Measurements from ENCODE around the gene SLC25A40.
"Not testable (repeated sequence)": the region's sequence is repeated elsewhere in the genome, so short reads cannot be mapped to it uniquely, and the experiment has no call there.

Gene SLC25A40

GRCh38 chr7:87833130-87833529 lies 43.0 kb downstream of the SLC25A40 start:
- Mint-ChIP-seq H3K4me1 (ENCODE audit: low read depth) (no peaks in the 10 kb centered on the region), H3K4me3 (no peak overlapping the region), H3K36me3 (ENCODE audit: low read depth) (peaks cover 37% of the 10 kb centered on the region), H3K27ac (no peak overlapping the region), H3K27me3 (no peaks in the 10 kb centered on the region), H3K9me3 (peaks cover 9% of the 10 kb centered on the region)
- DNase-seq: no peak

GRCh38 chr7:87831097-87831496 lies 45.1 kb downstream of the SLC25A40 start:
- Mint-ChIP-seq H3K4me3 (no peak overlapping the region), H3K9me3 (peaks cover 17% of the 10 kb centered on the region), H3K27me3 (no peaks in the 10 kb centered on the region), H3K36me3 (ENCODE audit: low read depth) (peaks cover 33% of the 10 kb centered on the region), H3K27ac (no peak overlapping the region), H3K4me1 (ENCODE audit: low read depth) (no peaks in the 10 kb centered on the region)
- no peak for DNase-seq

GRCh38 chr7:87828383-87828782 lies 47.8 kb downstream of the SLC25A40 start:
- H3K36me3 Mint-ChIP-seq (ENCODE audit: low read depth): peaks cover 23% of the 10 kb centered on the region
- H3K4me1 Mint-ChIP-seq (ENCODE audit: low read depth); H3K27me3 Mint-ChIP-seq; DNase-seq; H3K4me3 Mint-ChIP-seq; H3K27ac Mint-ChIP-seq: not testable (repeated sequence)
- H3K9me3 Mint-ChIP-seq: peaks cover 39% of the 10 kb centered on the region

GRCh38 chr7:87825369-87825768 lies 50.8 kb downstream of the SLC25A40 start:
- H3K9me3 Mint-ChIP-seq: peaks cover 39% of the 10 kb centered on the region
- not testable (repeated sequence) for DNase-seq

GRCh38 chr7:87822056-87822455 lies 54.1 kb downstream of the SLC25A40 start:
- not testable (repeated sequence) for DNase-seq, H3K27me3 Mint-ChIP-seq, H3K27ac Mint-ChIP-seq

More at GRCh38 chr7:87825369-87825768, 50.8 kb downstream of the SLC25A40 start:
- not testable (repeated sequence) for H3K4me1 Mint-ChIP-seq (ENCODE audit: low read depth); H3K4me3 Mint-ChIP-seq; H3K27me3 Mint-ChIP-seq; H3K36me3 Mint-ChIP-seq (ENCODE audit: low read depth); H3K27ac Mint-ChIP-seq

GRCh38 chr7:87818336-87818735 lies 57.8 kb downstream of the SLC25A40 start:
- no peak overlapping the region for H3K27ac Mint-ChIP-seq
- H3K9me3 Mint-ChIP-seq: no peaks in the 10 kb centered on the region
- DNase-seq: no peak
- H3K36me3 Mint-ChIP-seq (ENCODE audit: low read depth): no peaks in the 10 kb centered on the region
- peaks cover 2% of the 10 kb centered on the region for H3K4me1 Mint-ChIP-seq (ENCODE audit: low read depth)
- H3K4me3 Mint-ChIP-seq: no peak overlapping the region
- H3K27me3 Mint-ChIP-seq: peaks cover 10% of the 10 kb centered on the region

More at GRCh38 chr7:87822056-87822455, 54.1 kb downstream of the SLC25A40 start:
- peaks cover 30% of the 10 kb centered on the region for H3K9me3 Mint-ChIP-seq
- H3K36me3 Mint-ChIP-seq (ENCODE audit: low read depth); H3K4me3 Mint-ChIP-seq; H3K4me1 Mint-ChIP-seq (ENCODE audit: low read depth): not testable (repeated sequence)

GRCh38 chr7:87816389-87816788 lies 59.8 kb downstream of the SLC25A40 start:
- Mint-ChIP-seq H3K36me3 (ENCODE audit: low read depth) (no peaks in the 10 kb centered on the region), H3K9me3 (no peaks in the 10 kb centered on the region), H3K27ac (no peak overlapping the region), H3K4me3 (no peak overlapping the region), H3K27me3 (peaks cover 10% of the 10 kb centered on the region), H3K4me1 (ENCODE audit: low read depth) (peaks cover 2% of the 10 kb centered on the region)
- DNase-seq: no peak

GRCh38 chr7:87810726-87811125 lies 65.4 kb downstream of the SLC25A40 start:
- H3K4me3 Mint-ChIP-seq: no peak overlapping the region
- no peaks in the 10 kb centered on the region for H3K4me1 Mint-ChIP-seq (ENCODE audit: low read depth)
- no peaks in the 10 kb centered on the region for H3K36me3 Mint-ChIP-seq (ENCODE audit: low read depth)
- no peaks in the 10 kb centered on the region for H3K9me3 Mint-ChIP-seq
- no peak overlapping the region for H3K27ac Mint-ChIP-seq
- no peaks in the 10 kb centered on the region for H3K27me3 Mint-ChIP-seq
- DNase-seq: no peak

GRCh38 chr7:87810130-87810529 lies 66.0 kb downstream of the SLC25A40 start:
- no peak overlapping the region for H3K4me3 Mint-ChIP-seq
- no peak overlapping the region for H3K27ac Mint-ChIP-seq
- no peak for DNase-seq
- H3K4me1 Mint-ChIP-seq (ENCODE audit: low read depth): no peaks in the 10 kb centered on the region
- no peaks in the 10 kb centered on the region for H3K27me3 Mint-ChIP-seq
- H3K9me3 Mint-ChIP-seq: no peaks in the 10 kb centered on the region
- H3K36me3 Mint-ChIP-seq (ENCODE audit: low read depth): no peaks in the 10 kb centered on the region

GRCh38 chr7:87806150-87806549 lies 70.0 kb downstream of the SLC25A40 start:
- H3K4me1 Mint-ChIP-seq (ENCODE audit: low read depth): no peaks in the 10 kb centered on the region
- no peaks in the 10 kb centered on the region for H3K9me3 Mint-ChIP-seq
- DNase-seq: no peak
- no peaks in the 10 kb centered on the region for H3K27me3 Mint-ChIP-seq
- H3K27ac Mint-ChIP-seq: no peak overlapping the region
- H3K4me3 Mint-ChIP-seq: no peak overlapping the region
- no peaks in the 10 kb centered on the region for H3K36me3 Mint-ChIP-seq (ENCODE audit: low read depth)

GRCh38 chr7:87797798-87798403 lies 78.3 kb downstream of the SLC25A40 start:
- H3K27ac Mint-ChIP-seq: no peak overlapping the region
- DNase-seq: no peak

GRCh38 chr7:87797395-87797794 lies 78.8 kb downstream of the SLC25A40 start:
- no peaks in the 10 kb centered on the region for H3K4me1 Mint-ChIP-seq (ENCODE audit: low read depth)
- H3K9me3 Mint-ChIP-seq: no peaks in the 10 kb centered on the region
- DNase-seq: no peak
- H3K36me3 Mint-ChIP-seq (ENCODE audit: low read depth): no peaks in the 10 kb centered on the region
- H3K27me3 Mint-ChIP-seq: peaks cover 6% of the 10 kb centered on the region
- no peak overlapping the region for H3K4me3 Mint-ChIP-seq
- H3K27ac Mint-ChIP-seq: no peak overlapping the region

More at GRCh38 chr7:87797798-87798403, 78.3 kb downstream of the SLC25A40 start:
- no peaks in the 10 kb centered on the region for H3K4me1 Mint-ChIP-seq (ENCODE audit: low read depth)
- peaks cover 2% of the 10 kb centered on the region for H3K27me3 Mint-ChIP-seq
- H3K36me3 Mint-ChIP-seq (ENCODE audit: low read depth): no peaks in the 10 kb centered on the region
- H3K4me3 Mint-ChIP-seq: no peak overlapping the region
- no peaks in the 10 kb centered on the region for H3K9me3 Mint-ChIP-seq

GRCh38 chr7:87785368-87785995 lies 90.7 kb downstream of the SLC25A40 start:
- H3K27me3 Mint-ChIP-seq: peaks cover 15% of the 10 kb centered on the region
- no peaks in the 10 kb centered on the region for H3K4me1 Mint-ChIP-seq (ENCODE audit: low read depth)
- H3K36me3 Mint-ChIP-seq (ENCODE audit: low read depth): no peaks in the 10 kb centered on the region
- no peaks in the 10 kb centered on the region for H3K9me3 Mint-ChIP-seq
- DNase-seq: no peak
- H3K27ac Mint-ChIP-seq: no peak overlapping the region
- no peak overlapping the region for H3K4me3 Mint-ChIP-seq

- Mint-ChIP-seq H3K4me3 (no peak overlapping the region), H3K27me3 (peaks cover 15% of the 10 kb centered on the region), H3K36me3 (ENCODE audit: low read depth) (no peaks in the 10 kb centered on the region)
Measured at GRCh38 chr7:87784424-87784823, 91.7 kb downstream of the SLC25A40 start.

More at GRCh38 chr7:87784424-87784823, 91.7 kb downstream of the SLC25A40 start:
- no peak overlapping the region for H3K27ac Mint-ChIP-seq
- H3K4me1 Mint-ChIP-seq (ENCODE audit: low read depth): no peaks in the 10 kb centered on the region
- H3K9me3 Mint-ChIP-seq: no peaks in the 10 kb centered on the region
- no peak for DNase-seq

Measured in activated T-cell treated with anti-CD3 and anti-CD28 coated beads, Interleukin-2, amount 50 U/mL, for 24 hours (primary cell).